ENCODE data around the gene RPTOR. TPM values are rescaled to one million over a fixed set of nuclear protein-coding genes. Genes with fewer than 3 reads are reported as not detected.

Gene RPTOR
- total RNA-seq, 1 donor, result 27.9 TPM

DNA sequence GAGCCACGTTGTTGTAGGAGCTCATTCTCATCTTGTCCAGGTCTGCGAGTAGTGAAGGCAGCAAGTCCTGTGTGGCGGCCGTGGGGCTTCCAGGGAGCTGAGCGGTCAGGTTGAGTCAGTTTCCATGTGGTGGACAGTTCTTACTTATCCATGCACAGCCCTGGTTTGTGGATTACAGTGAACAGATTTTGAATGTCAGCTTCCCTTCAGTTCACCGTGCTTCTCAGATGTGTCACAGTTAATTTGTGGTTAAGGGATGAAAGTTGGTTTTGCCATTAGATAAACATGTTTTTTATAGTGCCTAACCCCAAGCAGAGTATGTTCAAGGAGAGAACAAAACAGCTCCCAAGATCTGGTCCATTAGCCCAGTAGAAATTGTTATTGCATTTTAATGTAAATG, 103.1 kb downstream of the RPTOR start:
- Histone ChIP-seq H2AFZ (ENCODE audit: low read length) (no peak overlapping the region), H3K27ac (ENCODE audit: low read depth, low read length) (peak overlapping the region; percentile 95), H3K4me1 (ENCODE audit: insufficient read depth, low read length) (peaks cover 42% of the 10 kb centered on the region), H3K4me3 (ENCODE audit: insufficient read depth, low read length) (no peak overlapping the region), H3K27me3 (ENCODE audit: insufficient read depth, low read length) (no peaks in the 10 kb centered on the region), H3K36me3 (ENCODE audit: insufficient read depth, low read length) (no peaks in the 10 kb centered on the region), H4K20me1 (ENCODE audit: insufficient read depth, low read length) (peaks cover 12% of the 10 kb centered on the region), H3K4me2 (ENCODE audit: insufficient read depth, low read length) (peak overlapping the region; percentile 49), H3K9me3 (ENCODE audit: low read depth, low read length) (no peaks in the 10 kb centered on the region), H3K79me2 (ENCODE audit: insufficient read depth, low read length) (peaks cover 49% of the 10 kb centered on the region)
- TF ChIP-seq CTCF (IDR thresholded peaks at IDR 0.05; ENCODE audit: extremely low read depth, low read depth, low read length), result no peak
- peak; percentile 95 for DNase-seq (ENCODE audit: insufficient read length, low spot score, missing footprints)

- peaks cover 57% of the 10 kb centered on the region for H3K79me2 ChIP-seq (ENCODE audit: insufficient read depth, low read length)
- peak overlapping the region; percentile 73 for H3K4me2 ChIP-seq (ENCODE audit: insufficient read depth, low read length)
- no peak for DNase-seq (ENCODE audit: insufficient read length, low spot score, missing footprints)
- peak overlapping the region; percentile 95 for H3K27ac ChIP-seq (ENCODE audit: low read depth, low read length)
- no peak overlapping the region for H2AFZ ChIP-seq (ENCODE audit: low read length)
- peaks cover 43% of the 10 kb centered on the region for H3K4me1 ChIP-seq (ENCODE audit: insufficient read depth, low read length)
- no peaks in the 10 kb centered on the region for H3K9me3 ChIP-seq (ENCODE audit: low read depth, low read length)
- H3K36me3 ChIP-seq (ENCODE audit: insufficient read depth, low read length), result no peaks in the 10 kb centered on the region
- no peak for TF ChIP-seq CTCF (IDR thresholded peaks at IDR 0.05; ENCODE audit: extremely low read depth, low read depth, low read length)
- peaks cover 10% of the 10 kb centered on the region for H4K20me1 ChIP-seq (ENCODE audit: insufficient read depth, low read length)
- no peaks in the 10 kb centered on the region for H3K27me3 ChIP-seq (ENCODE audit: insufficient read depth, low read length)
- H3K4me3 ChIP-seq (ENCODE audit: insufficient read depth, low read length), result no peak overlapping the region
Observed at GRCh38 chr17:80649200-80649644, 104.6 kb downstream of the RPTOR start.

- Histone ChIP-seq H3K4me1 (ENCODE audit: insufficient read depth, low read length) (peaks cover 43% of the 10 kb centered on the region), H3K36me3 (ENCODE audit: insufficient read depth, low read length) (no peaks in the 10 kb centered on the region), H3K27ac (ENCODE audit: low read depth, low read length) (peak overlapping the region; percentile 95), H3K4me2 (ENCODE audit: insufficient read depth, low read length) (peak overlapping the region; percentile 73), H3K79me2 (ENCODE audit: insufficient read depth, low read length) (peaks cover 58% of the 10 kb centered on the region), H2AFZ (ENCODE audit: low read length) (peak overlapping the region; percentile 19), H3K4me3 (ENCODE audit: insufficient read depth, low read length) (no peak overlapping the region), H3K9me3 (ENCODE audit: low read depth, low read length) (no peaks in the 10 kb centered on the region), H3K27me3 (ENCODE audit: insufficient read depth, low read length) (no peaks in the 10 kb centered on the region), H4K20me1 (ENCODE audit: insufficient read depth, low read length) (peaks cover 6% of the 10 kb centered on the region)
- peak; percentile 95 for DNase-seq (ENCODE audit: insufficient read length, low spot score, missing footprints)
- peak; percentile 62 for TF ChIP-seq CTCF (IDR thresholded peaks at IDR 0.05; ENCODE audit: extremely low read depth, low read depth, low read length)
Observed at GRCh38 chr17:80649672-80650330, 105.2 kb downstream of the RPTOR start.

DNA sequence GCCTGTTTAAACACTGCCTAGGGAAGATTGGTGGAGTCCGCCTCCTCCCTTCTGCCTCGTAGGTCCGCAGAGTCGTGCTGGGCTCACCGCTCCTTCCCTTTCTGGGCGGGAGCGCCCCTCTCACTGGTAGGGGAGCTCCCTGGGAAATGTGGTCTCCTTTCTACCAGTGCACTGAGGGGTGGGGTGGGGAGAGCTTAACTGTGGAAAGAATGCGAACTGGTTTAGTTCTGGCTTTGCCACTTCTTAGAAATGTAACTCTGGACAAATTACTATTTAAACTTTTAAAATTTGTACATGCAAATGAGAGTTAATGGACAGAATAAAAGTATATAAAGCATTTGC, 105.7 kb downstream of the RPTOR start:
- H4K20me1 ChIP-seq (ENCODE audit: insufficient read depth, low read length), result peaks cover 3% of the 10 kb centered on the region
- H3K79me2 ChIP-seq (ENCODE audit: insufficient read depth, low read length), result peaks cover 57% of the 10 kb centered on the region
- no peaks in the 10 kb centered on the region for H3K36me3 ChIP-seq (ENCODE audit: insufficient read depth, low read length)
- H3K9me3 ChIP-seq (ENCODE audit: low read depth, low read length), result no peaks in the 10 kb centered on the region
- H3K4me2 ChIP-seq (ENCODE audit: insufficient read depth, low read length), result peak overlapping the region; percentile 73
- no peak for TF ChIP-seq CTCF (IDR thresholded peaks at IDR 0.05; ENCODE audit: extremely low read depth, low read depth, low read length)
- no peak for DNase-seq (ENCODE audit: insufficient read length, low spot score, missing footprints)
- H3K27ac ChIP-seq (ENCODE audit: low read depth, low read length), result peak overlapping the region; percentile 95
- no peak overlapping the region for H3K4me3 ChIP-seq (ENCODE audit: insufficient read depth, low read length)
- H3K4me1 ChIP-seq (ENCODE audit: insufficient read depth, low read length), result peaks cover 43% of the 10 kb centered on the region
- peak overlapping the region; percentile 19 for H2AFZ ChIP-seq (ENCODE audit: low read length)
- no peaks in the 10 kb centered on the region for H3K27me3 ChIP-seq (ENCODE audit: insufficient read depth, low read length)
